Smooth muscle cell (in vitro differentiated cells): ENCODE results near the gene KIRREL2. TPM values are rescaled to one million over a fixed set of nuclear protein-coding genes. Genes with fewer than 3 reads are reported as not detected.

ENCODE experiments used
- DNase-seq: peaks from one replicate; lab custom pipeline; 2025; ENCODE audit not compliant: unreplicated experiment; lab: John Stamatoyannopoulos, UW
- H2AFZ ChIP-seq: fragments of 200-600 bp; sonication (generic); 2 replicates; pipeline ENCODE4 v1.6.0; 2016; ENCODE audit warnings: antibody characterized with exemption, low read depth, mild to moderate bottlenecking
- H3F3A ChIP-seq: fragments of 200-600 bp; sonication (generic); 2 replicates; pipeline ENCODE4 v1.6.0; 2017; ENCODE audit warnings: antibody characterized with exemption, low read depth
- H3K27ac ChIP-seq: fragments of 200-600 bp; sonication (generic); 2 replicates; pipeline ENCODE4 v1.5.1; 2016; ENCODE audit warnings: low read depth, mild to moderate bottlenecking
- H3K27me3 ChIP-seq: fragments of 200-600 bp; sonication (generic); 2 replicates; pipeline ENCODE4 v1.6.1; 2016; ENCODE audit warnings: low read depth, mild to moderate bottlenecking
- H3K36me3 ChIP-seq: fragments of 200-600 bp; sonication (generic); 2 replicates; pipeline ENCODE4 v1.5.1; 2016; ENCODE audit warnings: low read depth
- H3K4me1 ChIP-seq: fragments of 200-600 bp; sonication (generic); 2 replicates; pipeline ENCODE4 v1.5.1; 2016; ENCODE audit warnings: low read depth
- H3K4me2 ChIP-seq: fragments of 200-600 bp; sonication (generic); 2 replicates; pipeline ENCODE4 v1.6.0; 2016; ENCODE audit warnings: mild to moderate bottlenecking
- H3K4me3 ChIP-seq: fragments of 200-600 bp; sonication (generic); 2 replicates; pipeline ENCODE4 v1.5.1; 2016; ENCODE audit warnings: mild to moderate bottlenecking
- H3K79me2 ChIP-seq: fragments of 200-600 bp; sonication (generic); 2 replicates; pipeline ENCODE4 v1.6.0; 2016; ENCODE audit warnings: low read depth, mild to moderate bottlenecking
- H3K9ac ChIP-seq: fragments of 200-600 bp; sonication (generic); 2 replicates; pipeline ENCODE4 v1.6.0; 2016; ENCODE audit warnings: low read depth
- H3K9me3 ChIP-seq: fragments of 200-600 bp; sonication (generic); replicated peaks from 2 replicates; pipeline ENCODE4 v1.5.1; 2016; ENCODE audit warnings: low read depth
- H4K20me1 ChIP-seq: fragments of 200-600 bp; sonication (generic); 2 replicates; pipeline ENCODE4 v1.6.0; 2016; ENCODE audit warnings: low read depth
- CTCF ChIP-seq: fragments of 200-600 bp; sonication (generic); IDR thresholded peaks from 2 replicates; pipeline ENCODE4 v1.5.1; 2017; ENCODE audit warnings: borderline replicate concordance, mild to moderate bottlenecking, antibody characterized with exemption; ENCODE audit not compliant: insufficient read depth, poor library complexity, severe bottlenecking
- WGBS: methylation state at CpG from one replicate; pipeline ENCODE4 v1.1.7; 2016; ENCODE audit warnings: low lambda C conversion rate; 5-methylcytosine and 5-hydroxymethylcytosine counted together
- polyA plus RNA-seq: library from polyadenylated mRNA; unstranded; fragments of >200 nt; fragmentation: Nextera tagmentation; extraction: Ambion mirVana; gene quantifications from 2 replicates; pipeline ENCODE4 v1.2.1, GENCODE V29; 2016
- total RNA-seq: library from RNA; depleted of rRNA; stranded (reverse); fragments of >200 nt; gene quantifications from 2 replicates; pipeline ENCODE4 v1.2.3, GENCODE V29; 2014

Gene KIRREL2
- total and polyA plus RNA-seq, 2 experiments from 2014 or later = 0.56 to 2.1 TPM

GRCh38 chr19:35899547-35900214 is 43.0 kb downstream of the KIRREL2 start:
- H3K4me1 ChIP-seq = peaks cover 15% of the 10 kb centered on the region
- WGBS = 1% methylated on average over 17 of the region's 43 CpGs
- peaks cover 13% of the 10 kb centered on the region for H3K79me2 ChIP-seq
- H2AFZ ChIP-seq = peak overlapping the region; percentile 81
- DNase-seq = peak; percentile 34
- peak overlapping the region; percentile 99 for H3K4me2 ChIP-seq
- H3K9me3 ChIP-seq = no peaks in the 10 kb centered on the region
- no peak for TF ChIP-seq CTCF
- peak overlapping the region; percentile 88 for H3K9ac ChIP-seq
- H3K27me3 ChIP-seq = no peaks in the 10 kb centered on the region
- no peaks in the 10 kb centered on the region for H4K20me1 ChIP-seq
- peak overlapping the region; percentile 81 for H3K27ac ChIP-seq
- H3K36me3 ChIP-seq = no peaks in the 10 kb centered on the region
- peak overlapping the region; percentile 78 for H3K4me3 ChIP-seq
- peaks cover 16% of the 10 kb centered on the region for H3F3A ChIP-seq

GRCh38 chr19:35901055-35901644 is 44.4 kb downstream of the KIRREL2 start:
- Histone ChIP-seq H3K9me3 (no peaks in the 10 kb centered on the region), H3K27ac (peak overlapping the region; percentile 81), H3K4me3 (peak overlapping the region; percentile 78), H3F3A (peaks cover 22% of the 10 kb centered on the region), H3K4me2 (peak overlapping the region; percentile 99), H2AFZ (no peak overlapping the region), H3K27me3 (no peaks in the 10 kb centered on the region), H3K36me3 (no peaks in the 10 kb centered on the region), H3K79me2 (peaks cover 13% of the 10 kb centered on the region), H4K20me1 (no peaks in the 10 kb centered on the region), H3K9ac (peak overlapping the region; percentile 88), H3K4me1 (peaks cover 15% of the 10 kb centered on the region)
- DNase-seq = no peak
- TF ChIP-seq CTCF = no peak
- 58% methylated on average over 2 of the region's 2 CpGs for WGBS

GRCh38 chr19:35901854-35902661 is 45.3 kb downstream of the KIRREL2 start, which contains the start of gene HCST:
TSS of gene HCST (plus strand) at chr19:35902529. CDS start at chr19:35902594, 65 bp downstream.
- no peaks in the 10 kb centered on the region for H3K36me3 ChIP-seq
- H3K4me1 ChIP-seq = peaks cover 15% of the 10 kb centered on the region
- peaks cover 22% of the 10 kb centered on the region for H3F3A ChIP-seq
- H3K4me2 ChIP-seq = peak within 1 kb of the TSS; percentile 99
- peak within 1 kb of the TSS; percentile 4 for H3K9ac ChIP-seq
- peak within 1 kb of the TSS; percentile 81 for H3K27ac ChIP-seq
- WGBS = 65% methylated on average over 6 of the region's 6 CpGs
- H4K20me1 ChIP-seq = no peaks in the 10 kb centered on the region
- no peaks in the 10 kb centered on the region for H3K9me3 ChIP-seq
- peak within 1 kb of the TSS; percentile 81 for H2AFZ ChIP-seq
- peaks cover 13% of the 10 kb centered on the region for H3K79me2 ChIP-seq
- H3K4me3 ChIP-seq = peak within 1 kb of the TSS; percentile 34
- H3K27me3 ChIP-seq = no peaks in the 10 kb centered on the region
- DNase-seq = no peak
- TF ChIP-seq CTCF = no peak
